Gastrocnemius medialis (tissue), 4 donors: ENCODE results near the gene PAK5.

ENCODE experiments used
- POLR2A ChIP-seq, 2 donors: fragments of 450-650 bp; IDR thresholded peaks; one replicate each; pipeline ENCODE4 v1.6.1; 2017; ENCODE audit warnings: antibody characterized with exemption in 2 of 2, mild to moderate bottlenecking in 2 of 2, moderate library complexity in 2 of 2
- TF ChIP-seq, protein P1 (sequence below), 5 experiments: fragments of 450-650 bp in 3 of 5; fragments of 200-600 bp in 2 of 5; sonication (generic) in 2 of 5; IDR thresholded peaks in 4 of 5; conservative IDR thresholded peaks in 1 of 5; 1 replicate in 4 of 5; 2 replicates in 1 of 5; pipeline ENCODE4 v1.5.1; 2016 to 2019; ENCODE audit warnings: antibody characterized with exemption in 5 of 5, mild to moderate bottlenecking in 3 of 5, moderate library complexity in 3 of 5

DNA sequence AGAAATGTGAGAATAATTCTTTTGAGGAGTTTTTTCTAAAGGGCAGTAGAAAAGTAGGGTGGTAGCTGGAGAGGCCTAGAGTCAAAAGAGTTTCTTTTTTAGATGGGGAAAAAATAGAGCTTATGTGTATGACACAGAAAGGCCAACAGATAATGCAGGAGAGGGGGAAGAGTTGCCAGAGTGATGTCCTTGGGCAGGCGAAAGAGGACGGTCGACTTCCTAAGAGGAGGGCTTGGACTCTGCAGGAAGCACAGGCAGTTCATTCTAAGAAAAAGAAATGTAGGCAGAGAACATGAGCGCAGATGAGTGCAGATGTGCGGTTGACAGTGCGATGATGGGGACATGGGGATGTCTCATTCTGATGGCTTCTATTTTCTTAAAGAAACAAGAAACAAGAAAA lies 68.9 kb downstream of the PAK5 start:
- TF ChIP-seq, protein P1, sequence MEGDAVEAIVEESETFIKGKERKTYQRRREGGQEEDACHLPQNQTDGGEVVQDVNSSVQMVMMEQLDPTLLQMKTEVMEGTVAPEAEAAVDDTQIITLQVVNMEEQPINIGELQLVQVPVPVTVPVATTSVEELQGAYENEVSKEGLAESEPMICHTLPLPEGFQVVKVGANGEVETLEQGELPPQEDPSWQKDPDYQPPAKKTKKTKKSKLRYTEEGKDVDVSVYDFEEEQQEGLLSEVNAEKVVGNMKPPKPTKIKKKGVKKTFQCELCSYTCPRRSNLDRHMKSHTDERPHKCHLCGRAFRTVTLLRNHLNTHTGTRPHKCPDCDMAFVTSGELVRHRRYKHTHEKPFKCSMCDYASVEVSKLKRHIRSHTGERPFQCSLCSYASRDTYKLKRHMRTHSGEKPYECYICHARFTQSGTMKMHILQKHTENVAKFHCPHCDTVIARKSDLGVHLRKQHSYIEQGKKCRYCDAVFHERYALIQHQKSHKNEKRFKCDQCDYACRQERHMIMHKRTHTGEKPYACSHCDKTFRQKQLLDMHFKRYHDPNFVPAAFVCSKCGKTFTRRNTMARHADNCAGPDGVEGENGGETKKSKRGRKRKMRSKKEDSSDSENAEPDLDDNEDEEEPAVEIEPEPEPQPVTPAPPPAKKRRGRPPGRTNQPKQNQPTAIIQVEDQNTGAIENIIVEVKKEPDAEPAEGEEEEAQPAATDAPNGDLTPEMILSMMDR (IDR thresholded peaks at IDR 0.05 in 4 of 5, conservative IDR thresholded peaks at IDR 0.05 in 1 of 5) = no peak
- TF ChIP-seq POLR2A (IDR thresholded peaks at IDR 0.05) = no peak
